Heart left ventricle (tissue), 16 donors: ENCODE data around the gene ZNF526. TPM values are rescaled to one million over a fixed set of nuclear protein-coding genes. Genes with fewer than 3 reads are reported as not detected.

Source experiments
- ATAC-seq, 4 donors: fragments of 200-7000 bp; cut with Tn5 transposase; one replicate each; pipeline ENCODE4 v1.9.1; 2020 to 2022; ENCODE audit warnings: moderate library complexity in 4 of 4, mild to moderate bottlenecking in 3 of 4, moderate number of reproducible peaks in 1 of 4
- DNase-seq, 5 donors: peaks; one replicate each; pipeline ENCODE4 v3.0.0-alpha.2; 2020
- H3K27ac ChIP-seq, 12 donors: fragments of 200-600 bp; sonication (generic) in 4 of 12; one replicate each; pipeline versions ENCODE4 v1.5.0 to v1.8.0; 2016 to 2022; ENCODE audit warnings: mild to moderate bottlenecking in 2 of 12
- H3K27me3 ChIP-seq, 9 donors: fragments of 200-600 bp; sonication (generic) in 2 of 9; one replicate each; pipeline versions ENCODE4 v1.5.1 to v1.8.0; 2016 to 2022; ENCODE audit warnings: mild to moderate bottlenecking in 3 of 9
- H3K36me3 ChIP-seq, 9 donors: fragments of 200-600 bp; sonication (generic) in 2 of 9; one replicate each; pipeline versions ENCODE4 v1.5.0 to v1.8.0; 2018 to 2022; ENCODE audit warnings: mild to moderate bottlenecking in 2 of 9
- H3K4me1 ChIP-seq, 12 donors: fragments of 200-600 bp; sonication (generic) in 4 of 12; one replicate each; pipeline versions ENCODE4 v1.5.0 to v1.8.0; 2016 to 2022; ENCODE audit warnings: mild to moderate bottlenecking in 3 of 12
- H3K4me3 ChIP-seq, 12 donors: fragments of 200-600 bp; sonication (generic) in 4 of 12; one replicate each; pipeline versions ENCODE4 v1.5.0 to v1.8.0; 2017 to 2022; ENCODE audit warnings: mild to moderate bottlenecking in 9 of 12, moderate library complexity in 4 of 12
- H3K9me3 ChIP-seq, 12 donors: fragments of 200-600 bp; sonication (generic) in 4 of 12; one replicate each; pipeline versions ENCODE4 v1.5.0 to v1.8.0; 2016 to 2022; ENCODE audit warnings: mild to moderate bottlenecking in 1 of 12
- CTCF ChIP-seq, 12 donors: fragments of 200-600 bp; sonication (generic) in 4 of 12; IDR thresholded peaks; one replicate each; pipeline versions ENCODE4 v1.5.0 to v1.8.0; 2018 to 2022; ENCODE audit warnings: antibody characterized with exemption in 12 of 12, mild to moderate bottlenecking in 5 of 12
- POLR2A ChIP-seq, 2 donors: fragments of 450-650 bp; IDR thresholded peaks; one replicate each; pipeline ENCODE4 v1.6.1; 2017; ENCODE audit warnings: antibody characterized with exemption in 2 of 2, mild to moderate bottlenecking in 2 of 2, moderate library complexity in 2 of 2
- WGBS, 4 donors: extraction: QIAGEN DNeasy Blood & Tissue Kit in 2 of 4; methylation state at CpG; one replicate each; pipeline versions ENCODE4 v1.1.5 to v1.1.7; 2013 to 2018; 5-methylcytosine and 5-hydroxymethylcytosine counted together
- intact Hi-C, 10 donors: fragments of 100-400 bp; cut with DNase I; formaldehyde crosslinking; loops; one replicate each; pipeline versions ENCODE4 v1.11.1 to v1.14.2; 2022
- polyA plus RNA-seq, 2 donors: library from polyadenylated mRNA; stranded (reverse); fragments of 200-250 nt; gene quantifications; one replicate each; pipeline ENCODE4 v1.2.3, GENCODE V29; 2013
- total RNA-seq, 9 donors: library from RNA; depleted of rRNA in 2 of 9; stranded (reverse); fragments of >200 nt in 2 of 9; fragmentation: NEBNext Ultra II Directional in 3 of 9; extraction: Animal tissue kit (Norgen Biotek cat#: 25700) in 3 of 9; gene quantifications; one replicate each; pipeline versions ENCODE4 v1.1.0 to v1.2.4, GENCODE V29; 2016 to 2023
- donor health status: ischemic (EF 13 %, LVEDD 7.1; RV severe dilation, severe dysfunction).
- donor health status: healthy with polysubstance abuse.
- donor health status: DM: no; HTN: yes; CAD: no.
- donor health status: DM: no; HTN: no; CAD: no.
- donor health status: ischemic (EF 25% LVEDD 6.9; RV normal size, moderate dysfunction).
- donor health status: ischemic (EF 25% LVEDD 5.7; RV mildly dilated, moderate dysfunction).
- donor health status: healthy.
- donor health status: DM: yes; HTN: yes; CAD: no.
- donor health status: ischemic (EF 35%, LVEDD 5.7; RV mildly dilated, moderate dysfunction).
- donor health status: nonischemic (EF 11% LVEDD 7.7; RV severe dilation, severe dysfunction).
- donor health status: DM: yes; HTN: yes; CAD: no.
- donor health status: PGD.
- donor health status: ischemic (EF 29% LVEDD 5.4; RV normal size, mild dysfunction).
- donor health status: nonischemic (EF 23%, LVEDD 6.1; RV moderate dilation, normal function).

Gene ZNF526
- total and polyA plus RNA-seq, 11 donors: 3.3 to 7.2 (median 5.4) TPM

GRCh38 chr19:42248270-42249148 lies 28.4 kb downstream of the ZNF526 start:
- ATAC-seq: no peak
- Histone ChIP-seq H3K4me3 (no peak overlapping the region), H3K36me3 (peaks cover 0 to 31% (median 19%) of the 10 kb centered on the region in 9 donors), H3K4me1 (peaks cover 18 to 92% (median 75%) of the 10 kb centered on the region in 12 donors), H3K27me3 (no peaks in the 10 kb centered on the region), H3K9me3 (no peaks in the 10 kb centered on the region), H3K27ac (peak overlapping the region in 6 of 12 donors; percentile 12 to 100 (median 85))
- no peak for DNase-seq
- 83 to 85% (median 84%) methylated on average over 35 to 41 of the region's 41 CpGs for WGBS, 4 donors
- no peak for TF ChIP-seq POLR2A (IDR thresholded peaks at IDR 0.05)
- no peak for TF ChIP-seq CTCF (IDR thresholded peaks at IDR 0.05)
- intact Hi-C loops: loop anchor here in 5 of 10 donors (5.0 to 10.0 kb wide), 4 partner anchors 39 to 176 kb away; partner anchors contain the start of gene LIPE (in 2 of the 5)

DNA sequence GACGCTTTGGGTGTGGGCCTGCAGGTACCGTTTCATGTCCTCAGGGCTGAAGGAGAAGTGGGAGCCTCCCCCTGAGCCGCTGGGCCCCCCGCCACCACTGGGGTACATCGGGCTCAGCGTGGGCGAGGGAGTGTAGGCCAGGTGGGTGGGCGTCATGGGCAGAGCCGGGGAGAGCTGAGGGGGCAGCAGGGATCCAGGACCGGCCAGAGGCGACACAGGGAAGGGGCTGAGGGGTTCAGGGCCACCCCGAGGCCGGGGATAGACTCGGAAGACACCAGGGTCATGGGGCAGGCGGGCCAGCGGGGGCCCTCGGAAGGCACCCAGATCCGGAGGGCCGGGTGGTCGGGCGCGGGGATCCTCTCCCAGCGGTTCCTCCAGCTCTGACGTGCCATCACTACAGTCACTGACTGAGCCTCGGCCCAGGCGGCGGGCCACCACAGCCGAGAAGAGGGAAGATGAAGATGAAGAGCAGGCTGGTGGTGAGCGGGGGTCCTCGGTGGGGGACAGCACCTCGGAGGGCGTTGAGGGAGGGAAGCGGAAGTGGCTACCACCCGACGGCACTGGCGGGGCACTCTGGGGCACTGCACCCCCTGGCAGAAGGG lies 29.1 kb downstream of the ZNF526 start:
- peaks cover 0 to 31% (median 19%) of the 10 kb centered on the region in 9 donors for H3K36me3 ChIP-seq
- H3K4me3 ChIP-seq: no peak overlapping the region
- WGBS, 4 donors: 75 to 80% (median 78%) methylated on average over 35 to 36 of the region's 36 CpGs
- ATAC-seq (no peak), DNase-seq (no peak)
- no peak for TF ChIP-seq CTCF (IDR thresholded peaks at IDR 0.05)
- TF ChIP-seq POLR2A (IDR thresholded peaks at IDR 0.05): no peak
- H3K27ac ChIP-seq: peak overlapping the region in 8 of 12 donors; percentile 60 to 100 (median 99)
- H3K9me3 ChIP-seq: no peaks in the 10 kb centered on the region
- peaks cover 18 to 85% (median 68%) of the 10 kb centered on the region in 12 donors for H3K4me1 ChIP-seq
- H3K27me3 ChIP-seq: no peaks in the 10 kb centered on the region
- intact Hi-C loops: loop anchor here in 5 of 10 donors (5.0 to 10.0 kb wide), 4 partner anchors 38 to 176 kb away; partner anchors contain the start of gene LIPE (in 2 of the 5)

GRCh38 chr19:42249769-42250168 lies 29.7 kb downstream of the ZNF526 start:
- TF ChIP-seq CTCF (IDR thresholded peaks at IDR 0.05): no peak
- no peak for TF ChIP-seq POLR2A (IDR thresholded peaks at IDR 0.05)
- DNase-seq (no peak), ATAC-seq (no peak)
- Histone ChIP-seq H3K27me3 (no peaks in the 10 kb centered on the region), H3K4me1 (peaks cover 18 to 84% (median 68%) of the 10 kb centered on the region in 12 donors), H3K4me3 (peak overlapping the region in 2 of 12 donors; percentile 28 to 99), H3K36me3 (peaks cover 0 to 31% (median 19%) of the 10 kb centered on the region in 9 donors), H3K9me3 (no peaks in the 10 kb centered on the region), H3K27ac (peak overlapping the region in 11 of 12 donors; percentile 60 to 100 (median 99))
- intact Hi-C loops: loop anchor here in 5 of 10 donors (5.0 to 10.0 kb wide), 4 partner anchors 38 to 175 kb away; partner anchors contain the start of gene LIPE (in 2 of the 5)
- WGBS, 4 donors: 64 to 70% (median 66%) methylated on average over 6 of the region's 6 CpGs
